Transverse colon (tissue), 4 donors: ENCODE data around the gene ASIP. TPM values are rescaled to one million over a fixed set of nuclear protein-coding genes. Genes with fewer than 3 reads are reported as not detected.
"Not testable (repeated sequence)": the region's sequence is repeated elsewhere in the genome, so short reads cannot be mapped to it uniquely, and the experiment has no call there.

Experiments
- DNase-seq: peaks from one replicate; pipeline ENCODE4 v3.0.0-alpha.2; 2019
- H3K27ac ChIP-seq, 4 donors: fragments of 200-600 bp; sonication (generic); 2 replicates each; pipeline ENCODE4 v1.5.1; 2016 to 2018; ENCODE audit warnings: inconsistent platforms in 4 of 4
- H3K27me3 ChIP-seq: fragments of 200-600 bp; sonication (generic); 2 replicates; pipeline ENCODE4 v1.5.1; 2017; ENCODE audit warnings: inconsistent platforms
- H3K36me3 ChIP-seq, 4 donors: fragments of 200-600 bp; sonication (generic); 2 replicates each; pipeline ENCODE4 v1.5.1; 2017 to 2019; ENCODE audit warnings: inconsistent platforms in 4 of 4
- H3K4me1 ChIP-seq, 4 donors: fragments of 200-600 bp; sonication (generic); 2 replicates each; pipeline ENCODE4 v1.5.1; 2017 to 2020; ENCODE audit warnings: inconsistent platforms in 4 of 4
- H3K4me3 ChIP-seq, 4 donors: fragments of 200-600 bp; sonication (generic); 1 replicate in 1 of 4; 2 replicates in 3 of 4; pipeline versions ENCODE4 v1.5.1 to v1.6.1; 2017 to 2019; ENCODE audit warnings: inconsistent platforms in 4 of 4
- H3K9me3 ChIP-seq, 2 donors: fragments of 200-600 bp; sonication (generic); 2 replicates each; pipeline ENCODE4 v1.5.1; 2017 to 2019; ENCODE audit warnings: inconsistent platforms in 2 of 2
- EP300 ChIP-seq: sonication (generic); formaldehyde crosslinking; IDR thresholded peaks from one replicate; pipeline ENCODE4 v1.6.1; 2017; ENCODE audit warnings: antibody characterized with exemption, low read depth
- POLR2A ChIP-seq: fragments of 450-650 bp; IDR thresholded peaks from one replicate; pipeline ENCODE4 v1.6.1; 2016; ENCODE audit warnings: antibody characterized with exemption, mild to moderate bottlenecking, moderate library complexity
- POLR2AphosphoS5 ChIP-seq, 3 donors: sonication (generic); formaldehyde crosslinking; IDR thresholded peaks; one replicate each; pipeline ENCODE4 v1.6.1; 2016; ENCODE audit warnings: antibody characterized with exemption in 3 of 3
- WGBS, 2 donors: methylation state at CpG; one replicate each; pipeline ENCODE4 v1.1.5; 2018; ENCODE audit warnings: low coverage in 1 of 2; 5-methylcytosine and 5-hydroxymethylcytosine counted together
- in situ Hi-C, 4 donors: fragments of 200-750 bp; cut with MboI; loops; one replicate each; pipeline versions ENCODE4 v1.15.0 to v1.15.1; 2017; ENCODE audit warnings: low sequenced_read_pairs in 3 of 4, low pct_ligation_motif_present in 1 of 4, low pct_unique_long_range_greater_than_20kb in 1 of 4
- intact Hi-C: fragments of 100-400 bp; cut with DNase I; formaldehyde crosslinking; loops from one replicate; pipeline ENCODE4 v1.15.1; 2023; ENCODE audit warnings: low total_unique reads
- total RNA-seq, 4 donors: library from RNA; depleted of rRNA; stranded (reverse); fragments of >200 nt; gene quantifications; one replicate each; pipeline ENCODE4 v1.1.0, GENCODE V29; 2016
- TF ChIP-seq, protein P1 (sequence below), 5 experiments: fragments of 200-600 bp in 3 of 5; fragments of 450-650 bp in 2 of 5; sonication (generic) in 3 of 5; IDR thresholded peaks; 1 replicate in 2 of 5; 2 replicates in 3 of 5; pipeline ENCODE4 v1.5.1; 2016 to 2017; ENCODE audit warnings: antibody characterized with exemption in 5 of 5, inconsistent platforms in 3 of 5, mild to moderate bottlenecking in 2 of 5, moderate library complexity in 1 of 5

The ASIP gene
- total RNA-seq, 4 donors from 2014 or later = not detected

DNA sequence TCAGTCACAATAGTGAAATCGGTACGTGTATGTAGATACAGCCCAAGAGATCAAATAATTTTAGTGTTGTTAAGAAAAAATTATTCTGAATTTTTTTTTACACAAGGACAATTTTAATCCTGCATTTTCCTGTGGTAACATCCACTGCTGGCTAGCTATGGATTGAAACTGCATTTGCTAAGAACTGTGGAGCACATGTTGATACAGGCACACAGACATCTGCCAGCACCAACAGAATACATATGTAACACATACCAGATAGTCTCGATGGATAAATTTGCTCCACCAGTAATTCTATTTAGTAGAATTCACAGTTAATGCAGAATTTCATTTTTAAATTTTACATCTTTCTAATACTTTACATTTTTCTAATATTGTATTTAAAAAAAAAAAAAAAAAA lies 2.2 kb downstream of the ASIP start:
- TF ChIP-seq POLR2A = no peak
- no peak for TF ChIP-seq POLR2AphosphoS5 (IDR thresholded peaks at IDR 0.05)
- TF ChIP-seq EP300 = no peak
- TF ChIP-seq, protein P1, sequence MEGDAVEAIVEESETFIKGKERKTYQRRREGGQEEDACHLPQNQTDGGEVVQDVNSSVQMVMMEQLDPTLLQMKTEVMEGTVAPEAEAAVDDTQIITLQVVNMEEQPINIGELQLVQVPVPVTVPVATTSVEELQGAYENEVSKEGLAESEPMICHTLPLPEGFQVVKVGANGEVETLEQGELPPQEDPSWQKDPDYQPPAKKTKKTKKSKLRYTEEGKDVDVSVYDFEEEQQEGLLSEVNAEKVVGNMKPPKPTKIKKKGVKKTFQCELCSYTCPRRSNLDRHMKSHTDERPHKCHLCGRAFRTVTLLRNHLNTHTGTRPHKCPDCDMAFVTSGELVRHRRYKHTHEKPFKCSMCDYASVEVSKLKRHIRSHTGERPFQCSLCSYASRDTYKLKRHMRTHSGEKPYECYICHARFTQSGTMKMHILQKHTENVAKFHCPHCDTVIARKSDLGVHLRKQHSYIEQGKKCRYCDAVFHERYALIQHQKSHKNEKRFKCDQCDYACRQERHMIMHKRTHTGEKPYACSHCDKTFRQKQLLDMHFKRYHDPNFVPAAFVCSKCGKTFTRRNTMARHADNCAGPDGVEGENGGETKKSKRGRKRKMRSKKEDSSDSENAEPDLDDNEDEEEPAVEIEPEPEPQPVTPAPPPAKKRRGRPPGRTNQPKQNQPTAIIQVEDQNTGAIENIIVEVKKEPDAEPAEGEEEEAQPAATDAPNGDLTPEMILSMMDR (IDR thresholded peaks at IDR 0.05) = no peak
- Histone ChIP-seq H3K9me3 (peaks cover 0 to under 1% of the 10 kb centered on the region in 2 donors), H3K27ac (no peak overlapping the region), H3K36me3 (no peaks in the 10 kb centered on the region), H3K4me3 (no peak overlapping the region), H3K4me1 (no peaks in the 10 kb centered on the region), H3K27me3 (peaks cover 6% of the 10 kb centered on the region)
- 88 to 90% methylated on average over 3 of the region's 3 CpGs for WGBS, 2 donors
- intact Hi-C loops (no loop called here), in situ Hi-C loops (no loop called here)
- DNase-seq = no peak

DNA sequence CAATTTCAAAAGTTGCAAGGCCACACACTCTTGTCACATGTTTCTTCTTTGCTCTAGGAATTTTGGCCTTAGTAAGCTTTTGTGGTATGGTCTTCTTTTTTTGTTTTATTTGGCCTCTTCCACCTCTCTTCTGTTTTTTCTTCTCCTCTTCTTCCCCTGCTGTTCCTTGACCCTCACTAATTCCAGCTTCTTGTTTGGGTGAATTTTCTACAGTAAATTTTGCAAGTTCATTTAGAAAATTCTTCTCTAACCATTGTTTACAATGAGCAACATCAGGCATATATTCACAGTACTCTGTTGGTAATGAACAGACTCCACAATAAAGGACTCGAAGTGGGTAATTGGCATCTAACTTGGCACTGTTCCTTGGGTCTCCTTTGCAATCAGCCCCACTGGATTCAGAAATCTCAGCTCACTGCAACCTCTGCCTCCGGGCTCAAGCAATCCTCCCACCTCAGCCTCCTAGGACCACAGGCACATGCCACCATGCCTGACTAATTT lies 5.0 kb downstream of the ASIP start:
- H3K4me3 ChIP-seq = no peak overlapping the region
- 82 to 92% methylated on average over 2 of the region's 2 CpGs for WGBS, 2 donors
- no peak overlapping the region for H3K27ac ChIP-seq
- intact Hi-C loops (no loop called here), in situ Hi-C loops (no loop called here)
- no peak for TF ChIP-seq POLR2A
- no peak for TF ChIP-seq EP300
- TF ChIP-seq, protein P1 (IDR thresholded peaks at IDR 0.05) = no peak
- no peak for TF ChIP-seq POLR2AphosphoS5 (IDR thresholded peaks at IDR 0.05)
- no peaks in the 10 kb centered on the region for H3K9me3 ChIP-seq
- no peaks in the 10 kb centered on the region for H3K27me3 ChIP-seq
- no peaks in the 10 kb centered on the region for H3K36me3 ChIP-seq
- peaks cover 0 to 5% (median 0%) of the 10 kb centered on the region in 4 donors for H3K4me1 ChIP-seq
- DNase-seq = no peak

DNA sequence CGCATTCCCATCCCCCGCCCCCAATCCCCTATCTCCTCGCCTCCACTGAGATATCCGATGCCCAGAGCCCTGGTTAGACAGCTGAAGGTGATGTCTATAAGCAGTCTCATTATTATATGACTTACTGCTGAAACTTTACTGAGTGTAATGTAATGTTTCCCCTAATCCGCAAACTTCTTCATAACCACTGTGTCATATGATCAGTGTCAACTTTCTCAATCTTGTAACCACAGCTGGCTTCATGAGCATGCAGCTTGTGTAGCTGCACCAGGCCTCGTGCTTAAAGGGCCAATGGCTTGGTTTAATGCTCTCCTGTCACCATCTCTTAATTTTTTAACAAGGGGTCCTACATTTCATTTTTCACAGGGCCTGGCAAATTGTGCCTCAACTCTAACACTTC lies 8.1 kb downstream of the ASIP start:
- no peaks in the 10 kb centered on the region for H3K9me3 ChIP-seq

DNA sequence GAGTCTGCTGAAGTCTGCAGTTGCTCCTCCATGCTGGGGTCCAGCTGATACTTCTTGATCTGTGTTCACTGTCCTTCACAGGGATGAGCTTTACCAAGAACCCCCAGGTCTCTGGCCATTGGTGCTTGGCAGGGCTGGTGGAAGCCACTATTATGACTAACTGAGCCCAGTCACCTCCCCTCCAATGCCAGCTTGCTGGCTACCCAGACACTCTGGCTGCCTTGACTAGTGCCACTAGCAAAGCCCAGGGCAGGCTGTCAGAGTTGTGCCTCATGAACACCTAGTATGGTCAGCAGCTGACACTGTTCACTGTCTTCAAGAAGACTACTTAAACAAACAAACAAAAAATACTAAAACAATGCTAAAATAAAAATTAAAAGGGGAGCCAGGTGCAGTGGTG lies 8.8 kb downstream of the ASIP start:
- intact Hi-C loops (no loop called here), in situ Hi-C loops (no loop called here)
- Histone ChIP-seq H3K4me1 (peaks cover 0 to 5% (median 0%) of the 10 kb centered on the region in 4 donors), H3K27ac (no peak overlapping the region), H3K27me3 (no peaks in the 10 kb centered on the region), H3K4me3 (no peak overlapping the region), H3K9me3 (no peaks in the 10 kb centered on the region), H3K36me3 (no peaks in the 10 kb centered on the region)
- no peak for DNase-seq
- no peak for TF ChIP-seq EP300
- TF ChIP-seq POLR2AphosphoS5 (IDR thresholded peaks at IDR 0.05) = no peak

More for the DNA sequence above, 8.1 kb downstream of the ASIP start:
- TF ChIP-seq, protein P1 (IDR thresholded peaks at IDR 0.05) = no peak
- no peak for TF ChIP-seq POLR2A
- TF ChIP-seq EP300 = no peak
- no peak for TF ChIP-seq POLR2AphosphoS5 (IDR thresholded peaks at IDR 0.05)
- 61 to 82% methylated on average over 4 to 6 of the region's 6 CpGs for WGBS, 2 donors
- Histone ChIP-seq H3K27me3 (no peaks in the 10 kb centered on the region), H3K36me3 (no peaks in the 10 kb centered on the region), H3K27ac (no peak overlapping the region), H3K4me3 (no peak overlapping the region), H3K4me1 (peaks cover 0 to 5% (median 0%) of the 10 kb centered on the region in 4 donors)
- no peak for DNase-seq
- intact Hi-C loops = no loop called here
- in situ Hi-C loops = no loop called here

DNA sequence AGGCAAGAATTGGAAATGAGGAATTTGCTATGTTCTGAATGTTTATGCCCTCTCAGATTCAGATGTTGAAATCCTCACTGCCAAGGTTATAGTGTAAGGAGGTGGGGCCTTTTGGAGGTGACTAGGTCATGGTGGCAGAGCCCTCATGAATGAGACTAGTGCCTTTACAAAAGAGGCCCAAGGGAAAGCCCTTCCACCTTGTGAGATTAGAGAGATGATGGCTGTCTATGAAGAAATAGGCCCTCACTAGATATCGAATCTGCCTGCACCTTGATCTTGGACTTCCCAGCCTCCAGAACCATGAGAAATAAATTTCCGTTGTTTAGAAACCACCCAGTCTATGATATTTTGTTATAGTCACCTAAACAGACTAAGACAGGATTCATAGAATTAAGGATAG lies 10.4 kb downstream of the ASIP start:
- Histone ChIP-seq H3K9me3 (no peaks in the 10 kb centered on the region), H3K36me3 (no peaks in the 10 kb centered on the region), H3K4me1 (peaks cover 0 to 5% (median 0%) of the 10 kb centered on the region in 4 donors), H3K27me3 (no peaks in the 10 kb centered on the region), H3K4me3 (no peak overlapping the region), H3K27ac (no peak overlapping the region)
- intact Hi-C loops (no loop called here), in situ Hi-C loops (no loop called here)
- no peak for DNase-seq
- TF ChIP-seq, protein P1 (IDR thresholded peaks at IDR 0.05) = no peak
- no peak for TF ChIP-seq POLR2AphosphoS5 (IDR thresholded peaks at IDR 0.05)
- no peak for TF ChIP-seq EP300
- TF ChIP-seq POLR2A = no peak
- WGBS, 2 donors = 89 to 100% methylated on average over 2 of the region's 2 CpGs

DNA sequence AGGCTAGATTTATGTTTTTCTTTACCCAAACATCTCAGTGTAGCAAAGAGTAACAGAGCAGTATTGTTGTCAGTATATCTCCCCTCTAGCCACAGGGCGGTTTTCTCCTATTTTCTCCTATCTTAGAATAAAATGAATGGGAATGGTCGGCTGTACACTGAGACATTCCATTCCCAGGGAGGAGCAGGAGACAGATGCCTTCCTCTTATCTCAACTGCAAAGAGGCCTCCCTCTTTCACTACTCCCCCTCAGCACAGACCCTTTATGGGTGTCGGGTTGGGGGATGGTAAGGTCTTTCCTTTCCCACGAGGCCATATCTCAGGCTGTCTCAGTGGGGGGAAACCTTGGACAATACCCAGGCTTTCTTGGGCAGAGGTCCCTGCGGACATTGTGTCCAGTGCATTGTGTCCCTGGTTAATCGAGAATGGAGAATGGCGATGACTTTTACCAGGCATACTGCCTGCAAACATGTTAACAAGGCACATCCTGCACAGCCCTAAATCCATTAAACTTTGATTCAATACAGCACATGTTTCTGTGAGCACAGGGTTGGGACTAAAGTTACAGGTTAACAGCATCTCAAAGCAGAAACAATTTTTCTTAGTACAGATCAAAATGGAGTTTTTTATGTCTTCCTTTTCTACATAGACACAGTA lies 11.3 kb downstream of the ASIP start:
- H3K36me3 ChIP-seq, DNase-seq, H3K9me3 ChIP-seq, H3K27ac ChIP-seq, H3K4me3 ChIP-seq, H3K27me3 ChIP-seq, intact Hi-C loops, in situ Hi-C loops, H3K4me1 ChIP-seq: not testable (repeated sequence)
- 77 to 79% methylated on average over 2 to 7 of the region's 7 CpGs for WGBS, 2 donors
